HG02610 (cell line): ENCODE data around the gene PALD1.

ENCODE experiments used
- ATAC-seq: cut with Tn5 transposase; IDR thresholded peaks from one replicate; pipeline ENCODE4 v1.9.1; 2021; ENCODE audit warnings: mild to moderate bottlenecking, moderate library complexity; ENCODE audit not compliant: unreplicated experiment

PALD1 gene

GRCh38 chr10:70587045-70587658, 108.6 kb downstream of the PALD1 start:
- peak; percentile 66 for ATAC-seq

GRCh38 chr10:70588255-70588654, 109.7 kb downstream of the PALD1 start:
- ATAC-seq, result no peak

GRCh38 chr10:70588859-70589570, 110.4 kb downstream of the PALD1 start:
- ATAC-seq, result no peak

GRCh38 chr10:70589762-70590654, 111.4 kb downstream of the PALD1 start:
- ATAC-seq, result no peak

- no peak for ATAC-seq
These were observed 112.3 kb downstream of the PALD1 start for GRCh38 chr10:70590655-70591416.

- no peak for ATAC-seq
These were observed 113.7 kb downstream of the PALD1 start for GRCh38 chr10:70592186-70592735.

- no peak for ATAC-seq
These were observed 114.4 kb downstream of the PALD1 start for GRCh38 chr10:70592746-70593512.

- ATAC-seq, result no peak
These were observed 114.9 kb downstream of the PALD1 start for GRCh38 chr10:70593513-70593890.

- ATAC-seq, result no peak
These were observed 115.6 kb downstream of the PALD1 start for GRCh38 chr10:70594161-70594560.

- ATAC-seq, result no peak
These were observed 117.0 kb downstream of the PALD1 start for GRCh38 chr10:70595566-70596016.

GRCh38 chr10:70596110-70596798, 117.7 kb downstream of the PALD1 start:
- ATAC-seq, result no peak

- ATAC-seq, result no peak
These were observed 118.6 kb downstream of the PALD1 start for GRCh38 chr10:70596860-70597809.

GRCh38 chr10:70597856-70598815, 119.6 kb downstream of the PALD1 start:
- no peak for ATAC-seq

GRCh38 chr10:70598857-70599295, 120.3 kb downstream of the PALD1 start:
- ATAC-seq, result no peak

GRCh38 chr10:70599319-70599718, 120.8 kb downstream of the PALD1 start:
- ATAC-seq, result no peak

- ATAC-seq, result no peak
These were observed 121.2 kb downstream of the PALD1 start for GRCh38 chr10:70599791-70600190.
